ENCODE results near the gene PARP12.

DNA sequence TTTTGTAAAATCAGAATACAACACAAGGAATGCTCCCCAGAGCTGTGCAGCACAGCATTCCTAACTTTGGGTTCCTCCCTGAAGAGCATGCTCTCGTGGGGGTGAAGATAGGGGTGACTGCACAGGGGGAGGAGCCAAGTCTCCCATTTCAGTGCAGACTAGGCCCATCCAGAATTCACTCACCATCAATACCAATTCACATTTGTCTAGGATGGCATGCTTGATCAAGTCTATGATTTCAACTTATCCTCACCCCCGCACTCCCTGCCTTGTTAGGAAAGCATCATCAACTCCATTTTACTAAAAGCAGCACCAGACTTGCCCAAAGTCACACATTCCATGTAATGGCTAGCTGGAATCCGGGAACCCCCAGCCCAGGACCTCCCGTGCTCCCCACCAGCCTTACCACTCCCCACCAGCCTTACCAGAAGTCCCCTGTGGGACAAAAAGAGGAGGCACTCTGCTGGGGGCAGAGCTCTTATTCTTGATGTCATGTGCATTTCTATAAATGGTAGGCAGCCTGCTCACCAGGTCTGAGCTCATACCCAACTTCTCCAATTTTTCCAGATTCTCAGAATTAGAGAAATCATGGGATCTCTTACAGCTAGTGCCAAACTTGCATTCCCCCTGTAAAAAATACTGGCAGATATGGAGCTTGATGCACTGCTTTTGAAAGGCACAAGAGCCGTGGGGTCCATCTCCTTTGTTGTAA, 6.2 kb downstream of the PARP12 start:
- no peak for TF ChIP-seq ZBTB1 (CRISPR knock-in tag; IDR thresholded peaks at IDR 0.05; ENCODE audit: borderline replicate concordance)
- TF ChIP-seq TAF1 (CRISPR knock-in tag; IDR thresholded peaks at IDR 0.05): no peak
- no peak for TF ChIP-seq ZNF335 (CRISPR knock-in tag; IDR thresholded peaks at IDR 0.05)
- TF ChIP-seq U2AF2 (IDR thresholded peaks at IDR 0.05; ENCODE audit: low read depth, low read length): no peak
- no peak for TF ChIP-seq SIN3A (IDR thresholded peaks at IDR 0.05; ENCODE audit: borderline replicate concordance, low read depth, low read length)
- TF ChIP-seq, protein P1, sequence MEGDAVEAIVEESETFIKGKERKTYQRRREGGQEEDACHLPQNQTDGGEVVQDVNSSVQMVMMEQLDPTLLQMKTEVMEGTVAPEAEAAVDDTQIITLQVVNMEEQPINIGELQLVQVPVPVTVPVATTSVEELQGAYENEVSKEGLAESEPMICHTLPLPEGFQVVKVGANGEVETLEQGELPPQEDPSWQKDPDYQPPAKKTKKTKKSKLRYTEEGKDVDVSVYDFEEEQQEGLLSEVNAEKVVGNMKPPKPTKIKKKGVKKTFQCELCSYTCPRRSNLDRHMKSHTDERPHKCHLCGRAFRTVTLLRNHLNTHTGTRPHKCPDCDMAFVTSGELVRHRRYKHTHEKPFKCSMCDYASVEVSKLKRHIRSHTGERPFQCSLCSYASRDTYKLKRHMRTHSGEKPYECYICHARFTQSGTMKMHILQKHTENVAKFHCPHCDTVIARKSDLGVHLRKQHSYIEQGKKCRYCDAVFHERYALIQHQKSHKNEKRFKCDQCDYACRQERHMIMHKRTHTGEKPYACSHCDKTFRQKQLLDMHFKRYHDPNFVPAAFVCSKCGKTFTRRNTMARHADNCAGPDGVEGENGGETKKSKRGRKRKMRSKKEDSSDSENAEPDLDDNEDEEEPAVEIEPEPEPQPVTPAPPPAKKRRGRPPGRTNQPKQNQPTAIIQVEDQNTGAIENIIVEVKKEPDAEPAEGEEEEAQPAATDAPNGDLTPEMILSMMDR (CRISPR knock-in tag; IDR thresholded peaks at IDR 0.05): no peak
- TF ChIP-seq ATM (IDR thresholded peaks at IDR 0.05; ENCODE audit: borderline replicate concordance): no peak
- no peak for TF ChIP-seq ERF (CRISPR knock-in tag; IDR thresholded peaks at IDR 0.05)
- no peak for TF ChIP-seq ZNF567 (CRISPR knock-in tag; IDR thresholded peaks at IDR 0.05; ENCODE audit: borderline replicate concordance)
- no peak for TF ChIP-seq ARNTL (CRISPR knock-in tag; IDR thresholded peaks at IDR 0.05)
